Measurements from ENCODE around the gene ENO2. TPM values are rescaled to one million over a fixed set of nuclear protein-coding genes. Genes with fewer than 3 reads are reported as not detected.
A peak's percentile ranks its signal among the peaks of the same experiment; 100 is the strongest.

The ENO2 gene
- total and polyA plus RNA-seq, 2 donors from 2014 or later = 10.3 to 35.7 TPM

DNA sequence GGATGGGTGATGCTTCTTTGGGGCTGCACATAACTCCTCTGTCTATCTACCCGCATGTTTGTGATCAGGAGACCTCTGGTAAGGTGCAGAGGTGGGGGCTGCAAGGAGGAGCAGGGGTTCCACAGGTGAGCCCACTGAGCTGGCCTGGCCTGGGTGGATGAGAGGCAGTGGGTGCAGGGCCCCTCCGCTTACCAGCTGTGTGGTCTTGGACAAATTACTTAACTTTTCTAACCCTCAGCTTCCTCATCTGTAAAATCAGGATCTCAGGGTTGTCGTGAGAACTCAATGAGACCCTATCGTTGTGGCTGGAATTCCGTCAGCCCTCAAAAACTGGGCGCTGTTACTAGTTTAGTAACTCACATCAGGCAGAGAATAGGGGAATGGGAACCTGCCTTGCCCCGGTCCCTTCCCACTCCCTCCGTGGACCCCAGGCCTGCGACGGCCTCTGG, 44.3 kb downstream of the ENO2 start:
- peak in 1 of 5 donors; percentile 68 for DNase-seq
- Histone ChIP-seq H3K4me1 (ENCODE audit: control insufficient read depth in 2 of 3, insufficient read depth in 2 of 3, low read depth in 1 of 3, low read length in 3 of 3) (peaks cover 0 to 25% (median 9%) of the 10 kb centered on the region in 3 donors), H3K9ac (ENCODE audit: low read length in 3 of 3) (peak overlapping the region in 1 of 3 donors; percentile 34), H3K4me3 (ENCODE audit: low read length in 3 of 3) (peak overlapping the region in 1 of 3 donors; percentile 21), H3K36me3 (ENCODE audit: control insufficient read depth in 2 of 3, insufficient read depth in 3 of 3, low read length in 3 of 3) (peaks cover 0 to 5% (median 0%) of the 10 kb centered on the region in 3 donors), H3K27me3 (ENCODE audit: control insufficient read depth, insufficient read depth, low read length) (no peaks in the 10 kb centered on the region), H3K9me3 (ENCODE audit: control insufficient read depth in 2 of 3, insufficient read depth in 1 of 3, low read length in 3 of 3) (no peaks in the 10 kb centered on the region), H3K27ac (ENCODE audit: low read depth in 2 of 2, low read length in 2 of 2) (peak overlapping the region; percentile 51 to 63)
- FAIRE-seq = no peak
- intact Hi-C loops (cut with DNase I) = no loop called here
- TF ChIP-seq, protein P1, sequence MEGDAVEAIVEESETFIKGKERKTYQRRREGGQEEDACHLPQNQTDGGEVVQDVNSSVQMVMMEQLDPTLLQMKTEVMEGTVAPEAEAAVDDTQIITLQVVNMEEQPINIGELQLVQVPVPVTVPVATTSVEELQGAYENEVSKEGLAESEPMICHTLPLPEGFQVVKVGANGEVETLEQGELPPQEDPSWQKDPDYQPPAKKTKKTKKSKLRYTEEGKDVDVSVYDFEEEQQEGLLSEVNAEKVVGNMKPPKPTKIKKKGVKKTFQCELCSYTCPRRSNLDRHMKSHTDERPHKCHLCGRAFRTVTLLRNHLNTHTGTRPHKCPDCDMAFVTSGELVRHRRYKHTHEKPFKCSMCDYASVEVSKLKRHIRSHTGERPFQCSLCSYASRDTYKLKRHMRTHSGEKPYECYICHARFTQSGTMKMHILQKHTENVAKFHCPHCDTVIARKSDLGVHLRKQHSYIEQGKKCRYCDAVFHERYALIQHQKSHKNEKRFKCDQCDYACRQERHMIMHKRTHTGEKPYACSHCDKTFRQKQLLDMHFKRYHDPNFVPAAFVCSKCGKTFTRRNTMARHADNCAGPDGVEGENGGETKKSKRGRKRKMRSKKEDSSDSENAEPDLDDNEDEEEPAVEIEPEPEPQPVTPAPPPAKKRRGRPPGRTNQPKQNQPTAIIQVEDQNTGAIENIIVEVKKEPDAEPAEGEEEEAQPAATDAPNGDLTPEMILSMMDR (IDR thresholded peaks at IDR 0.05; ENCODE audit: borderline replicate concordance, extremely low read depth, insufficient read depth) = no peak

DNA sequence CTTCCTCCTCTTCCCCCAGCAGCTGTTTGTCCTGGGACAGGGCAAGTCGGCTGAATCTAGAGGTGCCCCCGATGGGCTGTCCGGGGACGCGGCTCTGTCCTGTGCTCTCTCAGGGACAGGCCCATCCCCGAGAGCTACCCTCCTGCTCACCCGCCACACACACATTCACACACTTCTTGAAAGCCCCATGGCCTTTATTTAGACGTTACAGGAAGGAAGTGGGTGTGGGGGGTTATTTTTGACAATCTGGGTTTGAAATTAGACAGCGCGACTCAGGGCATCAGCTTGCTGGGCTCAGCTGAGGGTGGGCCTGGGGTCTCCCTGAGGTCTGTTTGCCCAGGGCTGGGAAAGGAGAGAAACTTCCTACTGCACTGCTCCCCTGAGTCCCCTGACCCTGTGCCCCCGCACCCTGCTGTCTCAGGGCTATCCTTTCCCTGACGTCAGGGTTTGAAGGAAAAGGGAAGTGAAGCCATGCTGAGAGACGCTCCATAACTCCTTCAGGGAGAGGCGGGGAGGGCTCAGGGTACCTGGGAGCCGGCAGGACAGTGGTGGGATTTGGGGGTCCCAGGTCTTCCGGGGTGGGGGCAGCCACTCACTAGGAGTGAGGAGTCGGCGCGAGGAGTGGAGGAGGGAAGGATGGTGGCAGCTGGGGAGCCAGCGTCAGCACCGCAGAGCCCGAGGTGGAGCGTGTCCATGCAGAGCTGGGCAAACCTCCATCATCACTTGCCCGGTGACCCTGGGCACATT, 44.9 kb downstream of the ENO2 start:
- Histone ChIP-seq H3K4me3 (ENCODE audit: low read length in 3 of 3) (peak overlapping the region in 1 of 3 donors; percentile 21), H3K9ac (ENCODE audit: low read length in 3 of 3) (peak overlapping the region in 1 of 3 donors; percentile 34), H3K9me3 (ENCODE audit: control insufficient read depth in 2 of 3, insufficient read depth in 1 of 3, low read length in 3 of 3) (no peaks in the 10 kb centered on the region), H3K36me3 (ENCODE audit: control insufficient read depth in 2 of 3, insufficient read depth in 3 of 3, low read length in 3 of 3) (peaks cover 0 to 5% (median 0%) of the 10 kb centered on the region in 3 donors), H3K27ac (ENCODE audit: low read depth in 2 of 2, low read length in 2 of 2) (peak overlapping the region; percentile 51 to 63), H3K27me3 (ENCODE audit: control insufficient read depth, insufficient read depth, low read length) (no peaks in the 10 kb centered on the region), H3K4me1 (ENCODE audit: control insufficient read depth in 2 of 3, insufficient read depth in 2 of 3, low read depth in 1 of 3, low read length in 3 of 3) (peaks cover 0 to 23% (median 9%) of the 10 kb centered on the region in 3 donors)
- intact Hi-C loops (cut with DNase I) = no loop called here
- DNase-seq (peak in 1 of 5 donors; percentile 39), FAIRE-seq (no peak)
- TF ChIP-seq, protein P1 (IDR thresholded peaks at IDR 0.05; ENCODE audit: borderline replicate concordance, extremely low read depth, insufficient read depth) = no peak

DNA sequence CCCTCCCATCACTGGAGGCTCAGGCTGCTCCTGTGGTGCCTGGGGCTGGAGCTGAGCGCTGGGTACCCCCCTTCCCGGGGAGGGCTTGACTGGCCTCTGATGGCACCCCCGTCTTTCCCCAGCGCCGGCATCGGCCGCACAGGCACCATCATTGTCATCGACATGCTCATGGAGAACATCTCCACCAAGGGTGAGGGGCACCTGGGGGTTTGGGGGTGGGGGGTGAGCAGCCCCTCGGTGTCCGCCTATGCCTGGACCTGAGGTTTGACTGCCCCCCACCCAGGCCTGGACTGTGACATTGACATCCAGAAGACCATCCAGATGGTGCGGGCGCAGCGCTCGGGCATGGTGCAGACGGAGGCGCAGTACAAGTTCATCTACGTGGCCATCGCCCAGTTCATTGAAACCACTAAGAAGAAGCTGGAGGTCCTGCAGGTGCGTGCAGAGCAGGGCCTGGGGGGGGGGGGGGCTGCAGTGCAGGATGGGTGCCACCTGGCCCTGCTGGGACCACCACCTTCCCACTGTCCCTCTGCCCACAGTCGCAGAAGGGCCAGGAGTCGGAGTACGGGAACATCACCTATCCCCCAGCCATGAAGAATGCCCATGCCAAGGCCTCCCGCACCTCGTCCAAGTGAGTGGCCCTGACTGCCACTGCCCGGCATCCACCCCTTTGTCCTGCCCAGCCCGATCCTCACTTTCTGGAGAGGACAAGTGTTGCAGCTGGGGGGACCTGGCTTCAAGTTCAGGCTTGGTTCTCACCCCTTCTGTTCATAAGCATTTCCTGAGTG, 45.6 kb downstream of the ENO2 start:
- peaks cover 0 to 5% (median 0%) of the 10 kb centered on the region in 3 donors for H3K36me3 ChIP-seq (ENCODE audit: control insufficient read depth in 2 of 3, insufficient read depth in 3 of 3, low read length in 3 of 3)
- TF ChIP-seq, protein P1 (IDR thresholded peaks at IDR 0.05; ENCODE audit: borderline replicate concordance, extremely low read depth, insufficient read depth) = no peak
- DNase-seq = peak in 1 of 5 donors; percentile 48
- no peak overlapping the region for H3K4me3 ChIP-seq (ENCODE audit: low read length in 3 of 3)
- H3K27ac ChIP-seq (ENCODE audit: low read depth in 2 of 2, low read length in 2 of 2) = peak overlapping the region in 1 of 2 donors; percentile 51
- intact Hi-C loops (cut with DNase I) = no loop called here
- peaks cover 0 to 26% (median 9%) of the 10 kb centered on the region in 3 donors for H3K4me1 ChIP-seq (ENCODE audit: control insufficient read depth in 2 of 3, insufficient read depth in 2 of 3, low read depth in 1 of 3, low read length in 3 of 3)
- H3K27me3 ChIP-seq (ENCODE audit: control insufficient read depth, insufficient read depth, low read length) = no peaks in the 10 kb centered on the region
- no peak overlapping the region for H3K9ac ChIP-seq (ENCODE audit: low read length in 3 of 3)
- no peaks in the 10 kb centered on the region for H3K9me3 ChIP-seq (ENCODE audit: control insufficient read depth in 2 of 3, insufficient read depth in 1 of 3, low read length in 3 of 3)
- no peak for FAIRE-seq
